Measurements from ENCODE around the gene ZNF525. TPM values are rescaled to one million over a fixed set of nuclear protein-coding genes. Genes with fewer than 3 reads are reported as not detected.
"Not testable (repeated sequence)": the region's sequence is repeated elsewhere in the genome, so short reads cannot be mapped to it uniquely, and the experiment has no call there.

The ZNF525 gene
- total RNA-seq, 1 donor, result 3.9 TPM

DNA sequence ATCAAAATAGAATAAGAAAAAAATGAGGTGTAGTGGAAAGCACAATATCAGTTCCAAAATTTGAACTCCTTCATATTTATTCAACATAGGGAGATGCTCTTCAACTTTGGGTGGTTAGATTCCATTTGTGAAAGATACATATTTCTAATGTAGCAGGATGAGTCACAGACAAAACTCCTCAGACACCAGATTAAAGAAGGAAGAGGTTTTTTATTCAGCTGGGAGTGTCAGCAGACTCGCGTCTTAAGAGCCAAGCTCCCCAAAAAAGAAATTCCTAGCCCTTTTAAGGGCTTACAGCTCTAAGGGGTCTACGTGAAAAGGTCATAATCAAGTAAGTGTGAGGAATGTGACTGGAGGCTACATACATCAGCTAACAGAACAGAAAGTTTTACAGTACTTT, 22.7 kb downstream of the ZNF525 start:
- H3K4me3 ChIP-seq (ENCODE audit: low read depth, low read length), result no peak overlapping the region
- TF ChIP-seq, protein P1, sequence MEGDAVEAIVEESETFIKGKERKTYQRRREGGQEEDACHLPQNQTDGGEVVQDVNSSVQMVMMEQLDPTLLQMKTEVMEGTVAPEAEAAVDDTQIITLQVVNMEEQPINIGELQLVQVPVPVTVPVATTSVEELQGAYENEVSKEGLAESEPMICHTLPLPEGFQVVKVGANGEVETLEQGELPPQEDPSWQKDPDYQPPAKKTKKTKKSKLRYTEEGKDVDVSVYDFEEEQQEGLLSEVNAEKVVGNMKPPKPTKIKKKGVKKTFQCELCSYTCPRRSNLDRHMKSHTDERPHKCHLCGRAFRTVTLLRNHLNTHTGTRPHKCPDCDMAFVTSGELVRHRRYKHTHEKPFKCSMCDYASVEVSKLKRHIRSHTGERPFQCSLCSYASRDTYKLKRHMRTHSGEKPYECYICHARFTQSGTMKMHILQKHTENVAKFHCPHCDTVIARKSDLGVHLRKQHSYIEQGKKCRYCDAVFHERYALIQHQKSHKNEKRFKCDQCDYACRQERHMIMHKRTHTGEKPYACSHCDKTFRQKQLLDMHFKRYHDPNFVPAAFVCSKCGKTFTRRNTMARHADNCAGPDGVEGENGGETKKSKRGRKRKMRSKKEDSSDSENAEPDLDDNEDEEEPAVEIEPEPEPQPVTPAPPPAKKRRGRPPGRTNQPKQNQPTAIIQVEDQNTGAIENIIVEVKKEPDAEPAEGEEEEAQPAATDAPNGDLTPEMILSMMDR (IDR thresholded peaks at IDR 0.05; ENCODE audit: insufficient read depth, low read length), result no peak
- no peak for DNase-seq (ENCODE audit: low read depth)

DNA sequence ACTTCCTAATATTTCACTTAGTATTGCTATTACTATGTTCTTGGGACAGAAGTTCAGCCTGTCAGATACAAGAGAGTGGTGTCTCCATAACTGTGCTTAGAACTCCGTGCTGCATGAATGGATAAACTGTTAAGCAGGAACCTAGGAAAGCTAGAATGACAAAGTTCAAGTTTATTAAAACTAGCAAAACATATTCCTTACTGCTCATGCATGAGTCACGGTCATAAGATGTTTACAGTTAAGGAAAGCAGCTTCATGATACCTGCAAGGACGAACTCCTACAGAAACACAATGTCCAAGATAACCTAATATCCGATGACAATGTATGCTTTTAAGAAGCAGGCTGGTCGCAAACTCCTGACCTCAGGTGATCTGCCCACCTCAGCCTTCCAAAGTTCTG, 23.4 kb downstream of the ZNF525 start:
- TF ChIP-seq, protein P1 (IDR thresholded peaks at IDR 0.05; ENCODE audit: insufficient read depth, low read length), result no peak
- no peak for DNase-seq (ENCODE audit: low read depth)

DNA sequence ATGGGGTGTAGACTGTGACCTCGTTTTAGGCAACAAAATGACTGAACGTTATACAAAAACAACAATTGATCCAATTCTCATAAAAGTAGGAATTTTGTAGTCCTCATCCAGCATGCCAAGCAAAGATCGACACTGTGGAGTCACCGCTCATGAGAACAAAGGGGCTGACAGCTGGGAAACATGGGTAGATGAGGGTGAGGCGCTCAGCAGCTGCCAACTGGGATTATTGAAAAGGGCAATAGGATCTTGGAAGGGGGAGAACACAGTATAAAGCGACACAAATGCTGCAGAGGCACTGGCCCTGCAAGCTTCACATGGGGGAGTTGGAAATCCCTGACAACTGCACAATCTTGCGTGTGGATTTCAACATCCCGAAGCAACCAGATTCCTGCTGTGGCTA, 24.1 kb downstream of the ZNF525 start:
- DNase-seq (ENCODE audit: low read depth), result no peak
- TF ChIP-seq, protein P1 (IDR thresholded peaks at IDR 0.05; ENCODE audit: insufficient read depth, low read length), result no peak
- no peak overlapping the region for H3K4me3 ChIP-seq (ENCODE audit: low read depth, low read length)

More for the DNA sequence above, 23.4 kb downstream of the ZNF525 start:
- H3K4me3 ChIP-seq (ENCODE audit: low read depth, low read length), result no peak overlapping the region

DNA sequence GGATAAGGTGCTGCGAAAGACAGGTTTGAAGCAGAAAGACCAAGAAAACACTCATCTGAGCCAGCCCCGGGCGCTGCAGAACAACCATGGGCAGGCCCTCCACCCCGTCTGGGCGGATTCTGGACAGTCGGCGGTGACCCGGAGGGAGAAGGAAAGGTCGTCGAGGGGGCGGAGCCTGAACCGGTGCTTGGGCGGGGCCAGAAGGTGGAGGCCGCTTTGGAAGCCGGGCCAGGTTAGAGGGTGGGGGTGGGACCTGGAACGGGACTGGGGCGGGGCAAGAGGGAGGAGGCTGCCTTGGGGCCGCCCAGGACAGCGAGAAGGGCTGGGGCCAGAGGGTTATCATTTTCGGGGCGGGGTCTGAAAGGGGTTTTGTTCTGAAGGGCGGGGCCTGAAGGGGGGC, 24.5 kb downstream of the ZNF525 start:
- H3K4me3 ChIP-seq (ENCODE audit: low read depth, low read length), result no peak overlapping the region
- no peak for DNase-seq (ENCODE audit: low read depth)
- TF ChIP-seq, protein P1 (IDR thresholded peaks at IDR 0.05; ENCODE audit: insufficient read depth, low read length), result no peak

DNA sequence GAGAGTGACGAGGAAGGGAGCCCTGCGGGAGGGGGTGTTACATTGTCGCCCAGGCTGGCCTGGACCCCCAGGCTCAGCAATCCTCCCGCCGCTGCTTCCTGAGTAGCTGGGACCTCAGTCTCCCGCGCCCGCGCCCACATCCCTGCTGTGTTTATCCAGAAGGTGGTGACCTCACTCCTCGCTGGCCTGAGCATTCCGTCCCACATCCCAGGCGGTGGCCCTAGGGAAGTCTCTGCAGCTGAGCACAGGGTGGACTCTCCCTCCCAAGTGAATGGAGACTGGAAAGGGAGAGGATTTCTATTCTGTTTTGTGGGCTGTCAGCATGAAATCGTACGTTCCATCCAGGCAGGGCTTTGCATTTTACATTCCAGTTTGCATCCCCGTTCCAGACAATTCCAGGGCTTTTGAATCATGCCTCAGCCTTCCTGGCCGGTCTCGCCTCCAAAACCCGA, 29.0 kb downstream of the ZNF525 start:
- DNase-seq (ENCODE audit: low read depth), result no peak
- H3K4me3 ChIP-seq (ENCODE audit: low read depth, low read length), result peak overlapping the region; percentile 78
- TF ChIP-seq, protein P1 (IDR thresholded peaks at IDR 0.05; ENCODE audit: insufficient read depth, low read length), result no peak

DNA sequence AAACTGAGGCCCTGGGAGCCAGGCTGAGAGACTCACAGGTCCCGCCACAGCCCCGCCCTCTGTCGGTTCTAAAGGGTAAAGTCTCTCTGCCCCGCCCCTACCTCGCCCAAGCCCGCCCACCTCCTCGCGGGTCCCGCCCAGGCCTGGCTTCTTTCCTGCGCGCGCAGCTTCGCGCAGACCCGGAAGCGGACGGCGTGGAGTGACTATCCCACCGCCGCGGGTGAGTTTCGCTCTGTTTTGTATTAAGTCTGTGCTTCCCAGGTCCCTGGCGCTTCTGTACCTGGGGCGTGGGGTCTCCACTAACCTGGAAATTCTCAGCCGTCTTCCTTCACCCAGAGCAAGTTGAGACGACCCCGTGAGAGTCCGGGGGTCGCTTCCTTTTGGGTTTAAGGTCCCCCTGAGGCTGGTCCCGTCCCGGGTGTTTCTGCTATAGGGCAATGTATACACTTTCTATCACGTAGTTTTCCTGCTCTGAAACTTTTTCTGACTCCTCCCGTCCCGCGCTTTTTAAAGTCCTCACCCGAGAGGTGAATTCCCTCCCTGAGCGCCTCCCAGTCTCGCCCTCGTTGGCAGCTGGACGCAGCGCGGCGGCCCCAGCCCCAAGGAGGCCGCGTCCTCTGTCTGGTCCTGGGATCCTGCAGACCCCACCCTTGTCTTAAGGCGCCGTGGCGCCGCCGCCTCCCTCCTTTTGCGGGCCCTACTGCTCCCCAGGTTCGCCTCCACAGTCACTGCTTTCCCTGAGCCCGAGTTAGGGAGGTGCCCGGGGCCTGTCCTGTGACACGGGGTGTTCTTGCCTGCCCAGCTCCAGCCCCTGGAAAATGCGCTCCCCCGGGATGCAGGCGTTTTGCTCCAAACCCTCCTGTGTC, 29.7 kb downstream of the ZNF525 start, which contains the start of gene ZNF765:
TSS of gene ZNF765 (plus strand) at position 176 of the 866 bp plus-strand sequence. CDS start 2,867 bp downstream, outside the sequence.
- TF ChIP-seq, protein P1 (IDR thresholded peaks at IDR 0.05; ENCODE audit: insufficient read depth, low read length), result peak; percentile 67
- H3K4me3 ChIP-seq (ENCODE audit: low read depth, low read length), result peak within 1 kb of the TSS; percentile 78
- DNase-seq (ENCODE audit: low read depth), result peak; percentile 92

DNA sequence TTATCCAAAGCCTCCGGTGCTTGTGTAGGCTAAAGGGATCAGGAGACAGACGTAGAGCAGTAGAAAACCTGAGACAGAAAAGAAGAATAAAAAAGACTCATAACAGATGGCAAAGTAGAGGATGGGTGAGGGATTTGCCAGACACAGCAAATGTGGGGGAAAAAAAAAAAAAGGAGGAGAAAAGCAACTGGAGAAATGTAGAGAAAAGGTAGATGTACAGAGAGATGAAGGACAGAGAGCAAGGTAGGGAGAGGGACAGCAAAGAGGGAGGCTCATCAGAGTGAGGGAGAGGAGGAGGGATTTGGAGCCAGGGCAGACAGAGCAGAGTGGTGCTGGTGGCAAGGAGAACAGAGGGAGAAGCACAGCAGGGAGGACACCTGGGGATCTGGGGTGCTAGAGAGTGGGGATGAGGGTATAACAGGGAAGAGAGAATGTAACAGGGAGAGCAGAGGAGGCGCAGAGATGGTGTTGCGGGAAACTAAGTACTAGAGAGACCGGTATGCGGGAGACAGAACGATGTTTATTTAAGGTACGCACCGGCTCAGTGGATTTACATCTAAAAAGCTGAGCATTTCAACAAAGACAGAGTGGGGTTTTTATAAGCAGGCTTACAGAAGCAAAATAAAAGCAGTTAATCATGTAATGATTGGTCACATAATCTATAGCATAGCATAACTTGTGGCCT, 30.5 kb downstream of the ZNF525 start:
- not testable (repeated sequence) for DNase-seq (ENCODE audit: low read depth)

More for the DNA sequence above, 30.5 kb downstream of the ZNF525 start:
- peak overlapping the region; percentile 78 for H3K4me3 ChIP-seq (ENCODE audit: low read depth, low read length)

Data from fibroblast of the aortic adventitia (primary cell).